Duodenal mucosa (tissue), 2 donors: ENCODE measurements around the gene DNAJB6.

Source experiments
- H3K27ac ChIP-seq: one replicate; pipeline ENCODE4 v1.7.0; 2013; ENCODE audit warnings: low read depth, low read length
- H3K27me3 ChIP-seq, 2 donors: one replicate each; pipeline ENCODE4 v1.7.0; 2013; ENCODE audit warnings: low read length in 2 of 2, control low read depth in 1 of 2; ENCODE audit not compliant: insufficient read depth in 2 of 2, control insufficient read depth in 1 of 2
- H3K36me3 ChIP-seq, 2 donors: one replicate each; pipeline ENCODE4 v1.7.0; 2013; ENCODE audit warnings: low read length in 2 of 2, control low read depth in 1 of 2; ENCODE audit not compliant: insufficient read depth in 2 of 2, control insufficient read depth in 1 of 2
- H3K4me1 ChIP-seq, 2 donors: one replicate each; pipeline ENCODE4 v1.7.0; 2013; ENCODE audit warnings: low read length in 2 of 2, control low read depth in 1 of 2; ENCODE audit not compliant: insufficient read depth in 2 of 2, control insufficient read depth in 1 of 2
- H3K4me3 ChIP-seq, 2 donors: one replicate each; pipeline ENCODE4 v1.7.0; 2013; ENCODE audit warnings: low read length in 2 of 2, low read depth in 1 of 2
- H3K9ac ChIP-seq, 2 donors: one replicate each; pipeline ENCODE4 v1.7.0; 2013; ENCODE audit warnings: low read length in 2 of 2, low read depth in 1 of 2
- H3K9me3 ChIP-seq, 2 donors: one replicate each; pipeline ENCODE4 v1.7.0; 2013; ENCODE audit warnings: low read length in 2 of 2, control low read depth in 1 of 2; ENCODE audit not compliant: control insufficient read depth in 1 of 2

The DNAJB6 gene

GRCh38 chr7:157416011-157416410 lies 79.2 kb downstream of the DNAJB6 start:
- Histone ChIP-seq H3K9me3 (no peaks in the 10 kb centered on the region), H3K9ac (no peak overlapping the region), H3K27me3 (no peaks in the 10 kb centered on the region), H3K36me3 (peaks cover 21 to 39% of the 10 kb centered on the region in 2 donors), H3K4me1 (no peaks in the 10 kb centered on the region), H3K4me3 (no peak overlapping the region), H3K27ac (no peak overlapping the region)

DNA sequence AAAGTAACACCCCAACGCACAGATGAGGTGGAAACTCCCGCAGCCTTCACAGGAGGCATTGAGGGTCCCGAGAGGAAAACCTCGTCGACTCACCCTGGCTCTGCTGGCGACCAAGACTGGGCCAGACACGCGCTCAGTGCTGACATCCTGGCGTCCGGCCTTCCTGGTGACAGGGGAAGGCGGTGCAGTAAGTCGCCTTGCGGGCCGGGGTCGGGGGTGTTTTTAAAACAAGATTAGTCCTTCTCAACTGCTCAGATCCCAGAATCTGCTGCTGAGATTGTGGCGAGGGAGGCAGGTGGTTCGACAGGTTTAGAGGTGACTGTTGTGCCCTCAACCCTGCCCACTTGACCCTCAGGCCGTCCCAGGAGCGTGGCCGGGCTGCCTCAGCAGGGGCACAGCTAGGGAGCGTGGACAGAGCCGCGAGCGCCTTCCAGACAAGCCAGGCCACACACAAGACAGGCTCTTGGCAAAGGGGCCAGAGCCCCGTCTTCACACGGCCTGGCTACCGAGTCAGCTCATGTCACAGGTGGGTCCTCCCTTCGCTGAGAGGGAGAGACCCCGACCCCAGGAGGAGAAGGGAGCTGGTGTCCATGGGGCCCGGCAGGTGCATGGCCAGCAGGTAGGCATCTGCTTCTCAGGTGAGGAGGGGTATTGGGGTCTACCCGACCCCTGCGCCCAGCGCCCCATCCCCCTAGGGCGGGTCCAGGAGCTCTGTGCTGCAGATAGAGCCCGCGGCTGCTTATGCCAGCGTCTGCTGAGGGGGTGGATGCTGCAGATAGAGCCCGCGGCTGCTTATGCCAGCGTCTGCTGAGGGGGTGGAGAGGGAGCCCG lies 81.6 kb downstream of the DNAJB6 start:
- Histone ChIP-seq H3K27ac (no peak overlapping the region), H3K27me3 (no peaks in the 10 kb centered on the region), H3K9ac (no peak overlapping the region), H3K4me3 (no peak overlapping the region), H3K36me3 (peaks cover 17 to 34% of the 10 kb centered on the region in 2 donors), H3K9me3 (no peaks in the 10 kb centered on the region), H3K4me1 (no peaks in the 10 kb centered on the region)

DNA sequence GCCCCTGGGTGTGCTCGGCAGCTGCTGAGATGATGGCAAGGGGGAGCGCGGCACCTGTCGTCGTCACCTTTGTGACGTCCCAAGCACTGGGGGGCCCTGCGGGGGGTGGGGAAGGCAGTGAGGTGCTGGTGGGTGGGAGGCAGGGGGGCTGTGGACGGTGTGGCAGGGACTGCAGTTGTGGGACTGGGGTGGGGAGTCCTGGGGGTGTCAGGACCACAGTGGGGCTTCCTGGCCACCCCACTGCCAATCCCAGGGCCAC lies 82.2 kb downstream of the DNAJB6 start:
- Histone ChIP-seq H3K36me3 (peaks cover 17 to 34% of the 10 kb centered on the region in 2 donors), H3K9ac (no peak overlapping the region), H3K9me3 (no peaks in the 10 kb centered on the region), H3K27ac (no peak overlapping the region), H3K4me3 (no peak overlapping the region), H3K27me3 (no peaks in the 10 kb centered on the region), H3K4me1 (no peaks in the 10 kb centered on the region)

GRCh38 chr7:157422279-157422678 lies 85.5 kb downstream of the DNAJB6 start:
- Histone ChIP-seq H3K4me3 (no peak overlapping the region), H3K9ac (no peak overlapping the region), H3K9me3 (no peaks in the 10 kb centered on the region), H3K27me3 (no peaks in the 10 kb centered on the region), H3K4me1 (no peaks in the 10 kb centered on the region), H3K27ac (no peak overlapping the region), H3K36me3 (peaks cover 6% of the 10 kb centered on the region in 2 donors)

GRCh38 chr7:157423348-157423747 lies 86.5 kb downstream of the DNAJB6 start:
- Histone ChIP-seq H3K9ac (no peak overlapping the region), H3K27ac (no peak overlapping the region), H3K4me1 (no peaks in the 10 kb centered on the region), H3K36me3 (peaks cover 2% of the 10 kb centered on the region in 2 donors), H3K9me3 (no peaks in the 10 kb centered on the region), H3K27me3 (no peaks in the 10 kb centered on the region), H3K4me3 (no peak overlapping the region)

- H3K27ac ChIP-seq: no peak overlapping the region
- no peak overlapping the region for H3K4me3 ChIP-seq
- no peak overlapping the region for H3K9ac ChIP-seq
- no peaks in the 10 kb centered on the region for H3K4me1 ChIP-seq
- no peaks in the 10 kb centered on the region for H3K9me3 ChIP-seq
- H3K27me3 ChIP-seq: no peaks in the 10 kb centered on the region
- H3K36me3 ChIP-seq: no peaks in the 10 kb centered on the region
Measured at GRCh38 chr7:157423886-157424565, 87.2 kb downstream of the DNAJB6 start.

GRCh38 chr7:157425137-157425731 lies 88.4 kb downstream of the DNAJB6 start:
- no peak overlapping the region for H3K9ac ChIP-seq
- no peaks in the 10 kb centered on the region for H3K36me3 ChIP-seq
- no peak overlapping the region for H3K27ac ChIP-seq
- no peaks in the 10 kb centered on the region for H3K9me3 ChIP-seq
- H3K4me3 ChIP-seq: no peak overlapping the region
- H3K27me3 ChIP-seq: no peaks in the 10 kb centered on the region
- H3K4me1 ChIP-seq: no peaks in the 10 kb centered on the region

- H3K36me3 ChIP-seq: no peaks in the 10 kb centered on the region
- no peaks in the 10 kb centered on the region for H3K4me1 ChIP-seq
Measured at GRCh38 chr7:157425761-157426160, 89.0 kb downstream of the DNAJB6 start.

GRCh38 chr7:157426463-157427301 lies 89.9 kb downstream of the DNAJB6 start:
- H3K27ac ChIP-seq: no peak overlapping the region
- no peaks in the 10 kb centered on the region for H3K36me3 ChIP-seq
- H3K9ac ChIP-seq: no peak overlapping the region
- no peaks in the 10 kb centered on the region for H3K9me3 ChIP-seq
- no peaks in the 10 kb centered on the region for H3K27me3 ChIP-seq
- H3K4me3 ChIP-seq: no peak overlapping the region
- H3K4me1 ChIP-seq: no peaks in the 10 kb centered on the region

More at GRCh38 chr7:157425761-157426160, 89.0 kb downstream of the DNAJB6 start:
- no peaks in the 10 kb centered on the region for H3K9me3 ChIP-seq
- H3K27ac ChIP-seq: no peak overlapping the region
- H3K9ac ChIP-seq: no peak overlapping the region
- H3K27me3 ChIP-seq: no peaks in the 10 kb centered on the region
- H3K4me3 ChIP-seq: no peak overlapping the region
